C1 segment of cervical spinal cord (tissue), 14 donors: Measurements from ENCODE around the gene TCEA2.
"Not testable (repeated sequence)": the region's sequence is repeated elsewhere in the genome, so short reads cannot be mapped to it uniquely, and the experiment has no call there.

Experiments
- DNase-seq, 14 donors: peaks; one replicate each; lab custom pipeline; 2025; lab: John Stamatoyannopoulos, UW

Gene TCEA2

GRCh38 chr20:64077094-64077493 lies 14.1 kb downstream of the TCEA2 start:
- DNase-seq, result peak in 4 of 14 donors; percentile 19 to 54 (median 32)

DNA sequence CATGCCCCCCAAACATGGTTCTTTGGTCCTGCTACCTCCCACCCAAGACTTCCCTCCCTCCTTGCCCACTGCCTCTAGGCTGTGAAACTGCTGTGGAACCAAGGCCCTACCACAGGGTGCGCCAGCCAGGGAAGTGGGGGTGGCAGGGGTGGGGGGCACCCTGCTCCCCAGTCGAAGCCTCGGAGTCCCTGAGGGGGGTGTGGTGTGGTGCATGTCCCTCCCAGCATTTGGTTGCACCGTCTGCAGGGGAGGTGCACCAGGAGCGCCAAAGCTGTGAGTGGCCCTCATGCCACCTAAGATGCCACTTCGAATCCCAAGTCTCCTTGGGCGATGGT lies 14.5 kb downstream of the TCEA2 start:
- DNase-seq, result no peak

DNA sequence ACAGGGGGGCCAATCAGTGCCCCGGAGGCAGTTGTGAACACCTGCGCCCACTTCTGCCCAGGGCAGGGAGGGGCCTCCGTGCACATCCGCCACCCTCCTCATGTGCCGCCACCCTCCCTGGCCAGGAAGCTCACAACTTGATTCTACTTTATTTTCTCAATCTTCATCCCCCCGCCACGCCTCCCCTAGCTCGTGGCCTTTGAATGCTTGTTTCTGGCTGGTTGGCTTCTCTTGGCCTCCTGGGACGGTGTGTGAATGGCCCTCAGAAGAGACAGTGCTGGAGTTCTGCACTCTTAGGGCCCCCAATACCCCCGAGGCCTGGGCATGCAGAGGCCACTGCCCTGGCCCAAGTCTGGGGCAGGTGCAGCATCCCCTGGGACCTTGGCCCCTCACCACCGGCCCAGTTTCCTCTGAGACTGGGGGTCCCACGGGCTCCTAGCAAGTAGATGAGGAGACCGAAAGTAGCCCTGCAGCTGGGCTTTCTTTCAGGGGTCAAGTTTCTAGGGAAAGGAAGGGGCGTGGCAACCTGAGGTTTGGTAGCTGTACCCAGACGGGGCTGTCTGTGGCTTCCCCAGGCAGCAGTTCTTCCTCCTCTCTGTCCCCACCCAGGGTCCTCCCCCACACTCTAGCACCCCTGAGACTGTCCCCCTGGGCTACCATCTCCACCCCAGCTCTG lies 15.0 kb downstream of the TCEA2 start:
- peak in 2 of 14 donors; percentile 25 to 39 for DNase-seq

GRCh38 chr20:64078934-64079272 lies 15.9 kb downstream of the TCEA2 start:
- no peak for DNase-seq

- DNase-seq, result peak in 12 of 14 donors; percentile 25 to 84 (median 71)
Measured at GRCh38 chr20:64079273-64080012, 16.4 kb downstream of the TCEA2 start, which contains the start of gene RGS19. Gene RGS19 (minus strand): TSS chr20:64079518. CDS start chr20:64076886, 2,632 bp downstream.

GRCh38 chr20:64080013-64080812 lies 17.2 kb downstream of the TCEA2 start, which contains the start of gene OPRL1:
Gene OPRL1 (plus strand): TSS chr20:64080082. CDS start chr20:64092721, 12,639 bp downstream.
- DNase-seq, result no peak

GRCh38 chr20:64080813-64081623 lies 18.0 kb downstream of the TCEA2 start:
- DNase-seq, result no peak

GRCh38 chr20:64081624-64081964 lies 18.6 kb downstream of the TCEA2 start:
- no peak for DNase-seq

- DNase-seq, result peak in 1 of 14 donors; percentile 11
Measured at GRCh38 chr20:64082126-64082731, 19.2 kb downstream of the TCEA2 start.

- no peak for DNase-seq
Measured at GRCh38 chr20:64082820-64083377, 19.9 kb downstream of the TCEA2 start.

- peak in 9 of 14 donors; percentile 14 to 72 (median 39) for DNase-seq
Measured at GRCh38 chr20:64083378-64083803, 20.4 kb downstream of the TCEA2 start.

- DNase-seq, result no peak
Measured at GRCh38 chr20:64083804-64084684, 21.0 kb downstream of the TCEA2 start, which contains the start of gene LKAAEAR1. Gene LKAAEAR1 (minus strand): TSS chr20:64084398. CDS start chr20:64084219, 179 bp downstream.

DNA sequence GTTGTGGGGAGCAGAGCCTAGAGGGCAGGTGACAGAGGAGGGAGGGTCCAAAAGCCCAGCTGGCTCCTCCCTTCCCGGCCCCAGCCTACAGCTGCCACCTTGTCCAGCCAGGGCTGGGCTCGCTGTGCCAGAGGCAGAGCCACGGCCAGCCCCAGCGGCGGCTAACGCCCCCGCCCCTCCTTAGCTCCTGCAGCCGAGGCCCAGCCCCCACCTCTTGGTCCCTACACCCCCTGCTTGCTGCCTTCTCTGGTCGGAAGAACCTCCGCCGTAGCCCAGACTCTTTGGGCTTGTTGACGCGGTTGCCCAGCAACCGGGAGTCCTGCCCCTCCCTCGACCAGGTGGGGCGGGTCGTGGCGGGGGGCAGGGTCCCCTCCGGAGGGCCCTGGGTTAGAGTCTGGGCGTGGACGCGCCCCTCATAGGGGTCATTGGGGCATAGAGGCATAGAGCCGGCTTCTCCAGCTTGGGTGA lies 21.7 kb downstream of the TCEA2 start:
- no peak for DNase-seq

DNA sequence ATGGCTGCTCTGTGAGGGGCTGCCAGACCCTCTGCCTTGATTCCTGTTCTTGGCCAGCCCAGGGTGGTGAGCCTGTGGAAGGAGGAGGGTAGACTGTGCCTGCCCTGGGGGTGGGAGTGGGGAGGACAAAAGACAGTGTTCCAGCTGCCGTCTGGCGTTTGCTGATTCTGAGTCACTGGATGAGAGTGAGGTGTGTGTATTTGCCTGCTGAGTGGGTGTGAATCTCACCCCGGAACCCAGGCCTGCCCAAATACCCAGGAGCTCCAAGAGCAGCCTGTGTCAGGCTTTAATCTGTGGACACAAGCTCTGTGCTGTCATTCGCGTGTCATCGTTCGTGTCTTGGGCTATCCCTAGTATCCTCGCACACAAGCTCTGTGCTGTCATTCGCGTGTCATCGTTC lies 23.8 kb downstream of the TCEA2 start:
- DNase-seq, result no peak

DNA sequence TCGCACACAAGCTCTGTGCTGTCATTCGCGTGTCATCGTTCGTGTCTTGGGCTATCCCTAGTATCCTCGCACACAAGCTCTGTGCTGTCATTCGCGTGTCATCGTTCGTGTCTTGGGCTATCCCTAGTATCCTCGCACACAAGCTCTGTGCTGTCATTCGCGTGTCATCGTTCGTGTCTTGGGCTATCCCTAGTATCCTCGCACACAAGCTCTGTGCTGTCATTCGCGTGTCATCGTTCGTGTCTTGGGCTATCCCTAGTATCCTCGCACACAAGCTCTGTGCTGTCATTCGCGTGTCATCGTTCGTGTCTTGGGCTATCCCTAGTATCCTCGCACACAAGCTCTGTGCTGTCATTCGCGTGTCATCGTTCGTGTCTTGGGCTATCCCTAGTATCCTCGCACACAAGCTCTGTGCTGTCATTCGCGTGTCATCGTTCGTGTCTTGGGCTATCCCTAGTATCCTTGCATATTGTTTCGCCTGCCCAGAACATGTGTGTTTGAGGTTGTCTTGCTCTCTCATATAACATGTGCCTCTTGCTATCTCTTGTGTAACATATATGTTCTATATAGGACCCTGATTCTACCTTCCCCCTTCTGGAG lies 24.3 kb downstream of the TCEA2 start:
- not testable (repeated sequence) for DNase-seq

- not testable (repeated sequence) for DNase-seq
Measured at GRCh38 chr20:64088586-64088985, 25.6 kb downstream of the TCEA2 start.

- DNase-seq, result peak in 1 of 14 donors; percentile 89
Measured at GRCh38 chr20:64090165-64090564, 27.2 kb downstream of the TCEA2 start.

- no peak for DNase-seq
Measured at GRCh38 chr20:64091340-64091739, 28.3 kb downstream of the TCEA2 start.

GRCh38 chr20:64091770-64092169 lies 28.8 kb downstream of the TCEA2 start:
- DNase-seq, result no peak
